HG03025 (cell line): ENCODE data around the gene POT1.

Experiments used
- ATAC-seq: cut with Tn5 transposase; IDR thresholded peaks from one replicate; pipeline ENCODE4 v1.9.1; 2021; ENCODE audit warnings: mild to moderate bottlenecking, moderate library complexity; ENCODE audit not compliant: unreplicated experiment, low FRiP score

POT1 gene

GRCh38 chr7:124914298-124914697 lies 15.3 kb downstream of the POT1 start:
- peak; percentile 88 for ATAC-seq

GRCh38 chr7:124912972-124913371 lies 16.7 kb downstream of the POT1 start:
- no peak for ATAC-seq

GRCh38 chr7:124909808-124910207 lies 19.8 kb downstream of the POT1 start:
- no peak for ATAC-seq

- ATAC-seq, result no peak
Measured at GRCh38 chr7:124908259-124908658, 21.4 kb downstream of the POT1 start.

- ATAC-seq, result no peak
Measured at GRCh38 chr7:124907490-124907889, 22.1 kb downstream of the POT1 start.

GRCh38 chr7:124898531-124898930 lies 31.1 kb downstream of the POT1 start:
- ATAC-seq, result no peak

- ATAC-seq, result no peak
Measured at GRCh38 chr7:124896001-124896400, 33.6 kb downstream of the POT1 start.

GRCh38 chr7:124893140-124893827 lies 36.3 kb downstream of the POT1 start:
- peak; percentile 73 for ATAC-seq

GRCh38 chr7:124887247-124887646 lies 42.4 kb downstream of the POT1 start:
- ATAC-seq, result no peak

GRCh38 chr7:124881981-124882380 lies 47.6 kb downstream of the POT1 start:
- ATAC-seq, result no peak

- no peak for ATAC-seq
Measured at GRCh38 chr7:124879771-124880170, 49.9 kb downstream of the POT1 start.

- no peak for ATAC-seq
Measured at GRCh38 chr7:124879103-124879502, 50.5 kb downstream of the POT1 start.

GRCh38 chr7:124874644-124875163 lies 54.9 kb downstream of the POT1 start:
- no peak for ATAC-seq

- ATAC-seq, result no peak
Measured at GRCh38 chr7:124857672-124858235, 71.9 kb downstream of the POT1 start.

- no peak for ATAC-seq
Measured at GRCh38 chr7:124856299-124856888, 73.2 kb downstream of the POT1 start.

- ATAC-seq, result no peak
Measured at GRCh38 chr7:124843336-124843735, 86.3 kb downstream of the POT1 start.

- no peak for ATAC-seq
Measured at GRCh38 chr7:124840435-124840834, 89.2 kb downstream of the POT1 start.

- no peak for ATAC-seq
Measured at GRCh38 chr7:124839687-124840086, 89.9 kb downstream of the POT1 start.

- no peak for ATAC-seq
Measured at GRCh38 chr7:124836173-124836572, 93.5 kb downstream of the POT1 start.

GRCh38 chr7:124818807-124819206 lies 110.8 kb downstream of the POT1 start:
- no peak for ATAC-seq

GRCh38 chr7:124813994-124814798 lies 115.4 kb downstream of the POT1 start:
- no peak for ATAC-seq
